Retinal pigment epithelial cell (primary cell): ENCODE results near the gene CLEC2L.

Source experiments
- DNase-seq: peaks from one replicate; pipeline ENCODE4 v3.0.0-alpha.2; 2010; ENCODE audit warnings: low read depth
- H3K4me3 ChIP-seq: 2 replicates; pipeline ENCODE4 v1.5.1; 2011; ENCODE audit warnings: mild to moderate bottlenecking, low read length, control low read depth, moderate library complexity
- TF ChIP-seq, protein P1 (sequence below): conservative IDR thresholded peaks from 2 replicates; pipeline ENCODE4 v1.5.1; 2011; ENCODE audit warnings: low read depth, low read length, control low read depth, inconsistent platforms

CLEC2L gene

GRCh38 chr7:139523199-139523941 lies at the start of gene CLEC2L:
TSS of gene CLEC2L (plus strand) at chr7:139523685. CDS start at chr7:139523928, 243 bp downstream.
- H3K4me3 ChIP-seq: peak within 1 kb of the TSS; percentile 13
- no peak for DNase-seq
- TF ChIP-seq, protein P1, sequence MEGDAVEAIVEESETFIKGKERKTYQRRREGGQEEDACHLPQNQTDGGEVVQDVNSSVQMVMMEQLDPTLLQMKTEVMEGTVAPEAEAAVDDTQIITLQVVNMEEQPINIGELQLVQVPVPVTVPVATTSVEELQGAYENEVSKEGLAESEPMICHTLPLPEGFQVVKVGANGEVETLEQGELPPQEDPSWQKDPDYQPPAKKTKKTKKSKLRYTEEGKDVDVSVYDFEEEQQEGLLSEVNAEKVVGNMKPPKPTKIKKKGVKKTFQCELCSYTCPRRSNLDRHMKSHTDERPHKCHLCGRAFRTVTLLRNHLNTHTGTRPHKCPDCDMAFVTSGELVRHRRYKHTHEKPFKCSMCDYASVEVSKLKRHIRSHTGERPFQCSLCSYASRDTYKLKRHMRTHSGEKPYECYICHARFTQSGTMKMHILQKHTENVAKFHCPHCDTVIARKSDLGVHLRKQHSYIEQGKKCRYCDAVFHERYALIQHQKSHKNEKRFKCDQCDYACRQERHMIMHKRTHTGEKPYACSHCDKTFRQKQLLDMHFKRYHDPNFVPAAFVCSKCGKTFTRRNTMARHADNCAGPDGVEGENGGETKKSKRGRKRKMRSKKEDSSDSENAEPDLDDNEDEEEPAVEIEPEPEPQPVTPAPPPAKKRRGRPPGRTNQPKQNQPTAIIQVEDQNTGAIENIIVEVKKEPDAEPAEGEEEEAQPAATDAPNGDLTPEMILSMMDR: no peak

- DNase-seq: no peak
- TF ChIP-seq, protein P1: no peak
- no peak overlapping the region for H3K4me3 ChIP-seq
These were observed 47.3 kb upstream of the CLEC2L start for GRCh38 chr7:139476139-139476538.

GRCh38 chr7:139476891-139477290 lies 46.6 kb upstream of the CLEC2L start:
- TF ChIP-seq, protein P1: no peak

GRCh38 chr7:139479620-139480019 lies 43.9 kb upstream of the CLEC2L start:
- DNase-seq: no peak
- TF ChIP-seq, protein P1: no peak
- H3K4me3 ChIP-seq: no peak overlapping the region

More at GRCh38 chr7:139476891-139477290, 46.6 kb upstream of the CLEC2L start:
- H3K4me3 ChIP-seq: no peak overlapping the region
- DNase-seq: no peak

- H3K4me3 ChIP-seq: no peak overlapping the region
- TF ChIP-seq, protein P1: no peak
- no peak for DNase-seq
These were observed 42.1 kb upstream of the CLEC2L start for GRCh38 chr7:139481364-139481763.

DNA sequence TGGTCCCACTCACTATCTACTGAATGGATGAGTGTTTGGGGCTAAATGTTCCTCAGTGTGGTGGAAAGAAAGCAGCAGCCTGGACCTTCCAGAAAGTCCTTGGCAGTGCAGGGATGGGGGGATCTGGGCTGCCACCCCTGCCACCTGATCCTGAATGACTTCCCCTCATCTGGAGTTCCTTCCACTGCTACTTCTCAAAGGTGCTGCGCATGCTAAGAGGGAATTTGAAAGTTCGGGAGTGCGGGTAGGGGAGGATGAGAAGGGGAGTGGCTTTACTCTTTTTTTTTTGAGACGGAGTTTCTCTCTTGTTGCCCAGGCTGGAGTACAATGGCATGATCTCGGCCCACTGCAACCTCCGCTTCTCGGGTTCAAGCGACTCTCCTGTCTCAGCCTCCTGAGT lies 41.4 kb upstream of the CLEC2L start:
- no peak overlapping the region for H3K4me3 ChIP-seq
- no peak for DNase-seq
- TF ChIP-seq, protein P1: no peak
